ENCODE data around the gene IFNL4. TPM values are rescaled to one million over a fixed set of nuclear protein-coding genes. Genes with fewer than 3 reads are reported as not detected.
"Not testable (repeated sequence)": the region's sequence is repeated elsewhere in the genome, so short reads cannot be mapped to it uniquely, and the experiment has no call there.

Gene IFNL4
- polyA plus RNA-seq, 2 of the 4 experiments (the other 2 are of a cell fraction): not detected

DNA sequence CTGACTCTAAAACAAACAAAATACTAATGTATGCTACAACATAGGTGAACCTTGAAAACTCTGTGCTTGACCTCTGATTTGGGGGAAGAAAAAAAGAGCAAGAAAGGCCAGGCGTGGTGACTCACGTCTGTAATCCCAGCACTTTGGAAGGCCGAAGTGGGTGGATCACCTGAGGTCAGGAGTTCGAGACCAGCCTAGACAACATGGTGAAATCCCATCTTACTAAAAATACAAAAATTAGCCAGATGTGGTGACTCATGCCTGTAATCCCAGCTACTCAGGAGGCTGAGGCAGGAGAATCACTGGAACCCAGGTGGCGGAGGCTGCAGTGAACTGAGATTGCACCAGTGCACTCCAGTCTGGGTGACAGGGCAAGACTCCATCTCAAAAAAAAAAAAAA is 25.2 kb upstream of the IFNL4 start:
- FAIRE-seq; H3K4me2 ChIP-seq; H3K4me1 ChIP-seq; H3K4me3 ChIP-seq; DNase-seq (ENCODE audit: low read depth in 1 of 2, low spot score in 1 of 2); POLR2A ChIA-PET; H3K9me3 ChIP-seq; ATAC-seq; H3K27ac ChIP-seq; TF ChIP-seq FOSL2 (IDR thresholded peaks at IDR 0.05): not testable (repeated sequence)
- TF ChIP-seq FOSL2 (CRISPR knock-in tag; IDR thresholded peaks at IDR 0.05): peak; percentile 63
- WGBS (ENCODE audit: missing lambda C conversion rate): 56% methylated on average over 5 of the region's 5 CpGs
- CTCF ChIA-PET: interaction anchor here (0.6 to 2.3 kb wide), 12 partner anchors 8 to 1351 kb away, joined by 3 to 8 read pairs (median 4); partner anchors contain the start of gene SYCN

- peak in 1 of 2 experiments; percentile 41 for DNase-seq (ENCODE audit: low read depth in 1 of 2, low spot score in 1 of 2)
- peak; percentile 4 to 8; a peak in 2 of 6 replicates for ATAC-seq
- Histone ChIP-seq H3K27ac (no peak overlapping the region), H3K4me2 (no peak overlapping the region), H3K4me1 (no peaks in the 10 kb centered on the region), H3K4me3 (no peak overlapping the region), H3K9me3 (no peaks in the 10 kb centered on the region)
- peak; percentile 32 for FAIRE-seq
- CTCF ChIA-PET: interaction anchor here (0.9 to 1.4 kb wide), 5 partner anchors 19 to 302 kb away, joined by 3 to 4 read pairs (median 3); no protein-coding TSS in a partner anchor
- POLR2A ChIA-PET: no interaction called here
- no peak for TF ChIP-seq TP53 (CRISPR knock-in tag; IDR thresholded peaks at IDR 0.05)
- no peak for TF ChIP-seq ZNF302 (CRISPR knock-in tag; IDR thresholded peaks at IDR 0.05)
- no peak for TF ChIP-seq EP300 (IDR thresholded peaks at IDR 0.05)
- no peak for TF ChIP-seq CEBPB (IDR thresholded peaks at IDR 0.05)
- no peak for TF ChIP-seq HEYL (CRISPR knock-in tag; IDR thresholded peaks at IDR 0.05)
- no peak for TF ChIP-seq KDM5A (IDR thresholded peaks at IDR 0.05)
- TF ChIP-seq ELK1 (IDR thresholded peaks at IDR 0.05; ENCODE audit: low read depth, low read length): no peak
- no peak for TF ChIP-seq USF2 (IDR thresholded peaks at IDR 0.05)
- TF ChIP-seq, protein P1, sequence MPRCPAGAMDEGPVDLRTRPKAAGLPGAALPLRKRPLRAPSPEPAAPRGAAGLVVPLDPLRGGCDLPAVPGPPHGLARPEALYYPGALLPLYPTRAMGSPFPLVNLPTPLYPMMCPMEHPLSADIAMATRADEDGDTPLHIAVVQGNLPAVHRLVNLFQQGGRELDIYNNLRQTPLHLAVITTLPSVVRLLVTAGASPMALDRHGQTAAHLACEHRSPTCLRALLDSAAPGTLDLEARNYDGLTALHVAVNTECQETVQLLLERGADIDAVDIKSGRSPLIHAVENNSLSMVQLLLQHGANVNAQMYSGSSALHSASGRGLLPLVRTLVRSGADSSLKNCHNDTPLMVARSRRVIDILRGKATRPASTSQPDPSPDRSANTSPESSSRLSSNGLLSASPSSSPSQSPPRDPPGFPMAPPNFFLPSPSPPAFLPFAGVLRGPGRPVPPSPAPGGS (IDR thresholded peaks at IDR 0.05): no peak
- no peak for TF ChIP-seq PHF8 (IDR thresholded peaks at IDR 0.05; ENCODE audit: borderline replicate concordance, low read depth)
- no peak for TF ChIP-seq EHF (CRISPR knock-in tag; IDR thresholded peaks at IDR 0.05)
- no peak for TF ChIP-seq FOXS1 (CRISPR knock-in tag; IDR thresholded peaks at IDR 0.05)
- TF ChIP-seq HOXB5 (CRISPR knock-in tag; IDR thresholded peaks at IDR 0.05): no peak
- 48% methylated on average over 9 of the region's 9 CpGs for WGBS (ENCODE audit: missing lambda C conversion rate)
Measured at GRCh38 chr19:39270036-39270871, 21.6 kb upstream of the IFNL4 start.

GRCh38 chr19:39269369-39269768 is 20.7 kb upstream of the IFNL4 start:
- POLR2A ChIA-PET; H3K27ac ChIP-seq; DNase-seq (ENCODE audit: low read depth in 1 of 2, low spot score in 1 of 2); FAIRE-seq; H3K4me1 ChIP-seq; H3K4me2 ChIP-seq; CTCF ChIA-PET; H3K4me3 ChIP-seq; ATAC-seq; H3K9me3 ChIP-seq: not testable (repeated sequence)
- WGBS (ENCODE audit: missing lambda C conversion rate): 54% methylated on average over 10 of the region's 10 CpGs
